Ramos (cell line): ENCODE measurements around the gene NTRK2.

ENCODE experiments used
- in situ Hi-C: fragments of 300-500 bp; cut with MboI; formaldehyde crosslinking; loops from one replicate; pipeline ENCODE4 v1.14.3; 2022; ENCODE audit warnings: low sequenced_read_pairs; ENCODE audit not compliant: unreplicated experiment

Gene NTRK2

GRCh38 chr9:84669288-84670137, at the start of gene NTRK2:
TSS of gene NTRK2 (plus strand) at chr9:84669729. CDS start at chr9:84670749, 1,020 bp downstream.
- in situ Hi-C loops = no loop called here

- in situ Hi-C loops = no loop called here
Measured at GRCh38 chr9:84620338-84620737, 49.2 kb upstream of the NTRK2 start.

- in situ Hi-C loops = no loop called here
Measured at GRCh38 chr9:84621811-84622210, 47.7 kb upstream of the NTRK2 start.

DNA sequence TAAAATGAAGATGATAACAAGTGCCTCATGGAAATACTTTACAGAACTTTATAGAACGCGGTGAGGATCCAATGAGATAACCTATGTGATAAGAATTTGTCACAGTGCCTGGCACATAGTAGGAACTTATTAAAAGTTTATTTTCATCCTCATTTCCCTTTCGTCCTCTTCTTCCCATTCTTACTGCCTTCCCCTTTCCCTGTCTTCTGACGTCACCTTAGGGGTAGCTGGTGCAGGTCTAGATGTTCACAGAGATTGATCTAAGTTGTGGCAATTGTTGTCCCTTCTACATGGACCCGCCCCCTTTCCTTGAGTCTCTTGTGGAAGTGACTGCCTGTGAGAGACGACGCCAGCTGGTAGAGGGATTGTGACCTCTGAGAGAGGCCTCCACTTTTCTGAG, 46.5 kb upstream of the NTRK2 start:
- in situ Hi-C loops = no loop called here

GRCh38 chr9:84636436-84636835, 33.1 kb upstream of the NTRK2 start:
- in situ Hi-C loops = no loop called here

DNA sequence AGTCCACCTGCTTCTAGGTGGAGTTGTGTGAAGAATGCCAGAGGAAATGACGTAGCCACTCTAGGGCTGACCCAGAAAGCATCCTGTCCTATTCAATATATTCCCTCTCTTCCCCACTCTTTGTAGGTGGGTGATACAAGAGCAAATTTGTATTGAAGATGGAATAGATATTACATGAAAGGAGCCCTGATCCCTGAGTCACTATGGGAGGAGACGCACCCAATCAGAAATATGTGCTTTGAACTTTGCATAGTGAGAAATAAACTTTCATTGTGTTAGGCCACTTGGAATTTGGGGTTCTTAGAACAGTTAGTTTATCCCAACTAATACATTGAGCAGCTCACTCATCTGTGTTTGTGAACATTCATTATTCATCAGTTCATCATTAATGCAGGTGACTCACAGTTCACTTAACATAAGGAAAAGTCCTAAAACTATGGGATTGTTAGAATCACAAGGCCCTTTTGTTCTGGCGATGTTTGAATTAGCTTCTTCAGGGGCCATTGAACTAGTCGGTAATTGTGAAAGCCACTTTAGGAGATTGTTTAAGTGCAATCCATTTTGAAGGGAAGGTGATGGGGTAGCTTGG, 26.9 kb upstream of the NTRK2 start:
- in situ Hi-C loops = no loop called here

DNA sequence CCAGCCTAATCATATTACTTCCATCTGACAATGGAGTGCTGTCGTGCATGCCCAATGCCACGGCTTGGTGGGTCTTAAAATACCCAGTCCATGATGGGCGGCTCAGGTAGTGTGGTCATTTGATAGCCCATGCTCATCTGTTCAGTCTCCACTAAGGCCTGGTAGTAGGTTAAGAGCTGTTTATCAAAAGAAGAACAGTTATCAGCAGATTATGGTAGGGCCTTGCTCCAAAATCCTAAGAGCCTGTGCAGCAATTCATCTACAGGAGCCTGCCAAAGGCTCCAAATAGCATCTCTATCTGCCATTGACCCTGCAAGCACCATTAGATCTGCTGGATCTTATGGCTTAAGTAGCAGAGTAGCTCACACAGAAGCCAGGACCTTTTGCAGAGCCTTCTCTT, 21.8 kb upstream of the NTRK2 start:
- in situ Hi-C loops = no loop called here

- in situ Hi-C loops = no loop called here
Measured at GRCh38 chr9:84652496-84653120, 16.9 kb upstream of the NTRK2 start.

DNA sequence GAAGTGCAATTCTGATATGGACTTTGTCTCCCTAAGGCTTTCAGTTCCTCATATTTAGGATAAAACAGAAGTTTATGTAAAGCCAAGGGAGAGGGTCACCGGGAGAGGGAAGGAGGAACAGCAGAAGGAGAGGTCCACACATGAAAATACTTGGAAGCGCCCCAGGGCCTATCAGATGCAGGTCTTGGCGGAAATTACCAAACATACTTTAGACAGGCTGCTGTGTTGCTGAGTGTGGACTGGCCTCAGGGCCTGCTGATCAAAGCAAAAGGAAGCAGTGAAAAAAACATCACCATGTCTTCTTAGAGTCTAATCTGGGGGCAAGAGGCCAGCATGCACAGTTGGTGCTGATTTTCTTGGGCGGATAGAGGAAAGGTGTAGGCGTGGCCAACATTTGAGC, 14.1 kb upstream of the NTRK2 start:
- in situ Hi-C loops = no loop called here

- in situ Hi-C loops = no loop called here
Measured at GRCh38 chr9:84659313-84659712, 10.2 kb upstream of the NTRK2 start.

- in situ Hi-C loops = no loop called here
Measured at GRCh38 chr9:84659773-84660172, 9.8 kb upstream of the NTRK2 start.

DNA sequence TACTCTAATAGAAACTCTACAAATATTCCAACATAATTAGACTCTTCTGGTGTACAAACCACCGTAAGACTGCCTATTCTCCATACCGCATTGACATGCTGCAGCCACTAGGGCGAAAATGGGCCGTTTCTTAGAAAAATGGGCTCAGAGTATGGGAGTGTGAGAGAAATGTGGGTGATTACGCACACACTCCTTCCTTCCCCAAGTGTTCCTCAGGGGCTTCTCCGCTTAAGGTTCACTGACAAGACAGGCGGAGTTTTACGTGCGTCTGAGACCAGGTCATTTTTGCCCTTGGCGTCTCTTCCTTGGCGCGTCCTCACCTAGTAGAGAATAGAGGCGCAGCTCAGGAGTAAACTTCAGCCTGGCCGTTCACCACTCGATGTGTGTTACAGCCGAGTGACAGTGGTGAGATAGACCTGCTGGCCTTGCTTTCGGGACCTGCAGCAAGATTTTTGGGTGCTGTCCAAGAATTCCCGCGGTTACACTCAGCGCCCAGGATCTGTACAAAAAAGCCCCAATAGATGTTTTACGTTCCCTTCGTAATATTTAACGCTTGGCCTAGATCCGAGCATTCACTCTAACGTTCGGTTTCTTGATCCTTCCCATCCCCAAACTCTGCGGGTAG, 1.8 kb upstream of the NTRK2 start:
- in situ Hi-C loops = no loop called here

DNA sequence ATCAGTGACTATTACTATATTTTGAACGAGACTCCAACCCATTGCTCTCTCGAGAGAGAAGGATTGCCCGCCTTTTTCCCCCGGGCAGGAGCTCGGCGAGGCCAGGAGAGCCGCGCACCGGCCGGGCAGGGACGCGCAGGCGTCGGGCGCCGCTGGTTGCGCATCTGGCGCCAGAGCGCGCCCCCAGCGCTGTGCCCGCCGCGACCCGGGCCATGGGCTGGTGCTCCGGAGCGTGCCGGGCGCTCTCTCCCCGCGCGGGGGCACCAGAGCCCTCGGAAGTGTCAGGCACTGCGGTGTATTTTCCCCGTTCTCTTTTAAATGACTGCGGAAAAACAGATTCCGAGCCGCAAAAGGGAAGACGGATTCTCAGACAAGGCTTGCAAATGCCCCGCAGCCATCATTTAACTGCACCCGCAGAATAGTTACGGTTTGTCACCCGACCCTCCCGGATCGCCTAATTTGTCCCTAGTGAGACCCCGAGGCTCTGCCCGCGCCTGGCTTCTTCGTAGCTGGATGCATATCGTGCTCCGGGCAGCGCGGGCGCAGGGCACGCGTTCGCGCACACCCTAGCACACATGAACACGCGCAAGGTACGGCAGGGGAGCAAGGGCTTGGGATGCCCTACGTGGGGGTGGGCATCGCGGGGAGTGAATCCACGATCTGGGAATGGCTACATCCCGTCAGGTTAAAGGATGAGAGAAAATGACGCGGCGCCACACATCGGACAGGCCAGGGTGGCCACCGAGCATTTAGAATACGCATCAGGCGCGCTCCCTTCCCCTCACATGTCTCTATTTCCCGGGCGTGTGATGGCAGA, 1.1 kb upstream of the NTRK2 start:
- in situ Hi-C loops = no loop called here

DNA sequence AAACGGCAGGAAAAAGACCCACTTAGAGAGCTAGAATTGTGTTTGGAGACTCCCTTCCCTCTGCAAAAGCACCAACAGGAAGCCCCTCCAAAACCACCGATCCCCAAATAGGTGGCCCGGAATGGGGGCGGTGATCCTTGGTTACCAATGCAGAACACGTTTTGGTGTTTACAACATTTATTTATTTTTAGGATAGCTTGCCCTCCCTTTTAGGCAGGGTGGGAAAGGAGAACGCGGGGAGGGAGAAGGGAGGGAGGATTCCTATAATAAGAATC, 579 bp upstream of the NTRK2 start:
- in situ Hi-C loops = no loop called here

GRCh38 chr9:84670138-84671041, 861 bp downstream of the NTRK2 start:
- in situ Hi-C loops = no loop called here

DNA sequence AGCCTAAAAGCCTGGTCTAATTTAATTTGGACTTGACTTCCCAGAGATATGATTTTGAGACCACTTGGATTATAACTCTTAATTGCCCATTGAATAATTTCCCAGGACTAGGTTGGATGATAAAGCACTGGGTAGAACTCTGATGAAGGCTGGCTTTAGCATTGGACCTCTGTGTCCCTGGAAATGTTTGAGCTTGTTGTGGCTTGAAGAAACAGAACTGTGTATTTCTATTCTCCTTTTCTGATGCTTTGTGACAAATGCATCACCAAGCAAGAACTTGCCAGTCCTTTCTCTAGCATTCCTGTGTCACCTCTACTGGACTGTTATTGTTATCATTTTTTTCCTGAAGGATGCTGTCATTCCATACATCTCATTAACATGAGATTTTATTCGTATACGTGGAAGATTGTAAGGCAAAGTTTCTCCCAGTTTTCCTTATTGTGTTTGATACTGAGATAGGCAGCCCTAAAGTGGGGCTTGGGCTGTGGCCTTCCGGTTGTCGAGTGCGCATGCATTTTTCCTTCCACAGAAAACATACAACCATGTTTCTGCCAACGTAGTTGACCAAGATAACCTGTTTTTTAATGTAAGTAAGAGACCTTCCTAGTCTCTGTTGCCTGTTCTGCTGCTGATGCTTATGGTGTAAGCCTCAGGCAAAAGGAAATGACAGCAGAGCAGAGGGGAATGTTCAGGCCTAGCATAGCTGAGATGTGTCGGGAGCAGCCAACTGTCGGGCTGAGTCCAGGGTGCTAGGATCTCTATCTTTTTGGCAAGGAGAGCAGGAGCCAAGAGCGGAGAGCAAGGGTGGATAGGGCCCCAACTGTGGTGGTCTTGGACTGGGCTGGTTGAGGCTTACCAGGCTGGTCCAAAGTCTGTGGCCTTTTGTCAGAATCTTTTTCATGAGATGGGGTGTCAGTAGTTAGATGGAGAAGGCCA, 2.3 kb downstream of the NTRK2 start:
- in situ Hi-C loops = no loop called here

DNA sequence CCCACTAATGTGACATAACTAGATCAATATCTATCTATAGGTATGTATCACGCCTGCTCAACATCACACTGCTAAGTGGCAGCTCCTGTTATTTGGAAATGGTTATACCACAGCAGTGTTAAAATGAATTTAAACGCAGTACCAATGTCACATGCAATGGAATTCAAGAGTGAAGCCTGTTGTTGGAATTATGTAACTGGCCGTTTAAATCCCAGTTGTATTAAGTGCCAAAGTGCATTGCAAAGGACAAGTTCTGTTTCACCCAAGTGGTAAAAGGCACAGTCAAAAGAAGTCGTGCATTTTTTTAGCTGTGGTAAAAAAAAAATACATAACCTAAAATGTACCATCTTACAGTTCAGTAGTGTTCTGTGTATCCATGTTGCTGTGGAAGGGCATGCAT, 4.3 kb downstream of the NTRK2 start:
- in situ Hi-C loops = no loop called here

DNA sequence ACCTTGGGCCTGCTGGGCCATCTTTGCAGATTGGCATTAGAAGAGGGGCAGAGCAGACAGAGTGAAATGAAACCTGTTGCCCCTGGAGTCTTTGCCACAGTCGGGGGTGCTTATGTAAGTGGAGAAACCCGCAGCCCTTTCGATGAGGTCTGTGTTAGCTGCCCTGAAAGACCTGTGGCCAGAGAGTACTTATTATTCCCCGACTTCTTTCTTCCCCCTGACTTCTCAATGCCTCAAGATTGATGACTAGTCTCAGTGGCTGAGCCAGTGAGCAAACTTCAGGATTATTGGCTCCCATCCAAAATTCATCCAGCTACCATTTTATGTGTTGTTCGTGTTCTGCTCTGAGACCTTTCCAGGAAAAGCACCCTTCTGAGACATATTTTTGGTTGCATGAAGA, 7.6 kb downstream of the NTRK2 start:
- in situ Hi-C loops = no loop called here
